GM19455 (cell line): ENCODE measurements around the gene LRRC14B.
"Not testable (repeated sequence)": the region's sequence is repeated elsewhere in the genome, so short reads cannot be mapped to it uniquely, and the experiment has no call there.

ENCODE experiments used
- ATAC-seq: cut with Tn5 transposase; IDR thresholded peaks from one replicate; pipeline ENCODE4 v1.9.1; 2021; ENCODE audit not compliant: unreplicated experiment

Gene LRRC14B

GRCh38 chr5:233426-233825 lies 42.1 kb downstream of the LRRC14B start:
- not testable (repeated sequence) for ATAC-seq

DNA sequence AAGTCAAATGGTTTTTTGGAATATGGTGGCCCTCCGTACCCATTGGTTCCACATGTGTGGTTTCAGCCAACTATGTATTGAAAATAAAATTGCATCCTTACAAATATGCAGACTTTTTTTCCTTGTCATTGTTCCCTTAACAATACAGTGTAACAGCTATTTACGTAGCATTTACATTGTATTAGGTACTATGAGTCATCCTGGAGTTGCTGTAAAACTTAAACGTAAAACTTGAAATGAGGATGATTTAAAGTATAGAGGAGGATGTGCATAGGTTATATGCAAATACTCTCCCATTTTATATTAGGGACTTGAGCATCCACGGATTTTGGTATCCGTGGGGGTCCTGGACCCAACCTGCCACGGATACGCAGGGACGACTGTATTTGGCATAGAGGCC lies 43.2 kb downstream of the LRRC14B start:
- ATAC-seq: no peak

DNA sequence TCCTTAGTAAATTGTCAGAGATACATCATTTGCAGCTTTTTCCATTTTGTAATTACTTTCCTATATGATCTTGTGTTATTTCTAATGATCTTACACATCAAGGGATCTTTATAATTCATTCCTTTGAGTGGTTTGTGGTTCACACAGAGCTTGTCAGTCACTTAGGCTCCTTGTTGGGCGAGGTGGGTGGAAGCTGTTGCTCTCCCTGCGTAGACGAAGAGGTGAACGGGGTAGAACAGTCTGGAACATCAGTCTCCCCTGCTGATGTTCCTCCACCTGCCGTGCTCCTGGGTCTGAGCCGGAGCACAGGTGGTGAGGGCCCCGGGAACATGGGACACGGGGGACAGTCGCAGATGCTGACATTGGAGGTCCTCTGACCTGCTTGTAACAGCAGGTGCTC lies 44.2 kb downstream of the LRRC14B start:
- ATAC-seq: not testable (repeated sequence)

- not testable (repeated sequence) for ATAC-seq
These were observed 46.6 kb downstream of the LRRC14B start for GRCh38 chr5:237931-238330.

DNA sequence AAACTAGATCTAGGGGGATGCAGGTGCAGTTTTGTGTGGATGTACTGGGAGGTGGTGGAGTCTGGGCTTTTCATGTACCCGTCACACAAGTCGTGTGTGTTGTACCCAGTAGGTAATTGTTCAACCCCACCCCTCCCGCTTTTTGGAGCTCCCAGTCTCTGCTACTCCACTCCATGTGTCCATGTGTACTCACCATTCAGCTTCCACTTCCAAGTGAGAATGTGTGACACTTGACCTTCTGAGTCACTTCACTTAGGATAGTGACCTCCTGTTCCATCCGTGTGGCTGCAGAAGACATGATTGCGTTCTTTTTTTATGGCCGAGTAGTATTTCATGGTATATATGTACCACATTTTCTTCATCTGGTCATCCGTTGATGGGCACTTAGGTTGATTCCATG lies 49.3 kb downstream of the LRRC14B start:
- ATAC-seq: not testable (repeated sequence)

DNA sequence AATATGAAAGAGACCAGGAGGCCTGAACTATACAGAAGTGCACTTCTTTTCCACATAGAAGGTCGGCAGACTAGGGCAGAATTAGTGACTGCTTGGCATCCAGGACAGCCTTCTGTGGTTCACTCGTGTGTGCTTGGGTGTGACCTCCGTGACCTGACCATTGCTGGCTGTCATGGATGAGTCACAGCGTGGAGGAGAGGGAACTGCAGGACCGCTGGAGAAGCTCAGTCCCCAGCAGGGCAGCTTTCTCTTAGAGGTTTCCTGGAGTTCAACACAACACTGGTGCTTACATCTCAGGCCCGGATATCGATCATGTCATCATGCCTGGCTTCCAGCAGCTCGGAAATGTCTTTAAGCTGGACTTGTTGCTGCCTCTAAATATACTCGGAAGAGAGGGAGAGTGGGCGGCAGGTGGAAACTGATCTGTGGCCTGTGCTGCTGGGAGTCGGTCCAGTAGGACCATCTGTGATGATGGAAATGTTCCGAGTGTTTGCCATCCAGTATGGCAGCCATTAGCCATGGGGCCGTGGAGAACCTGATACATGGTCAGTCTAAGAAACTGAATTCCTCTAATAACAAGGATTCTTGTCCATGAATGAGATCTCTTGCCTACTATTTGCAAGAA lies 49.9 kb downstream of the LRRC14B start:
- ATAC-seq: not testable (repeated sequence)

DNA sequence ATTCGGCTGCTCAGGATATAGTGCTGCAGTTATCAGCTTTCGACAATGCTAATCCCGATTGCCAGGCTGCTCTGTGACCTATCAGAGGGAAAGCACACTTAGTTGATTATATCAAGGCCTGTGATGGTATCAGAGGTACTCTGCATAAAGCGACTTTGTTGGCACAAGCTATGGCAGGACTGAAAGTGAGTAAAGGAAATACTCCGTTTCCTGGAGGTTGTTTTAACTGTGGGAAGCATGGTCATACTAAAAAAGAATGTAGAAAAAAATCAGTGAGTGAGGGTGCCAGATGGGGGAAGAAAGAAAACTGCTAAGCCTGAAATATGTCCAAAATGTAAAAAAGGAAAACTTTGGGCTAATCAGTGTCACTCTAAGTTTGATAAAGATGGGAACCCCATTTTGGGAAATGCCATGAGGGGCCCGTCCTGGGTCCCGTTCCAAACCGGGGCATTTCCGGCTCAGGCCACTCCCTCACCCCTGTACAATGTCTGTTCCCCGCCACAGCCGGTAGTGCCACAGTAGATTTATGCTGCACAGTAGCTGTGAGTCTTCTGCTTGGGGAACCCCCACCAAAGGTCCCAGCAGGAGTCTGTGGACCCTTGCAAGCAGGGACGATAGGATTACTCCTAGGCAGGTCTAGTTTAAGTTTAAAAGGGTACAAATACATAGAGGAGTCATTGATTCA lies 52.5 kb downstream of the LRRC14B start:
- ATAC-seq: not testable (repeated sequence)

- not testable (repeated sequence) for ATAC-seq
These were observed 54.4 kb downstream of the LRRC14B start for GRCh38 chr5:245717-246116.
